ENCODE results near the gene GLYR1. TPM values are rescaled to one million over a fixed set of nuclear protein-coding genes. Genes with fewer than 3 reads are reported as not detected.

The GLYR1 gene
- total RNA-seq, 1 donor from 2014 or later = 42.7 TPM

- Histone ChIP-seq H3K4me3 (ENCODE audit: low read depth, low read length) (no peak overlapping the region), H3K36me3 (ENCODE audit: control insufficient read depth, insufficient read depth, low read length) (peaks cover 4% of the 10 kb centered on the region), H3K27me3 (ENCODE audit: control insufficient read depth, insufficient read depth, low read length) (no peaks in the 10 kb centered on the region)
- no peak for DNase-seq (ENCODE audit: low read depth)
- TF ChIP-seq, protein P1, sequence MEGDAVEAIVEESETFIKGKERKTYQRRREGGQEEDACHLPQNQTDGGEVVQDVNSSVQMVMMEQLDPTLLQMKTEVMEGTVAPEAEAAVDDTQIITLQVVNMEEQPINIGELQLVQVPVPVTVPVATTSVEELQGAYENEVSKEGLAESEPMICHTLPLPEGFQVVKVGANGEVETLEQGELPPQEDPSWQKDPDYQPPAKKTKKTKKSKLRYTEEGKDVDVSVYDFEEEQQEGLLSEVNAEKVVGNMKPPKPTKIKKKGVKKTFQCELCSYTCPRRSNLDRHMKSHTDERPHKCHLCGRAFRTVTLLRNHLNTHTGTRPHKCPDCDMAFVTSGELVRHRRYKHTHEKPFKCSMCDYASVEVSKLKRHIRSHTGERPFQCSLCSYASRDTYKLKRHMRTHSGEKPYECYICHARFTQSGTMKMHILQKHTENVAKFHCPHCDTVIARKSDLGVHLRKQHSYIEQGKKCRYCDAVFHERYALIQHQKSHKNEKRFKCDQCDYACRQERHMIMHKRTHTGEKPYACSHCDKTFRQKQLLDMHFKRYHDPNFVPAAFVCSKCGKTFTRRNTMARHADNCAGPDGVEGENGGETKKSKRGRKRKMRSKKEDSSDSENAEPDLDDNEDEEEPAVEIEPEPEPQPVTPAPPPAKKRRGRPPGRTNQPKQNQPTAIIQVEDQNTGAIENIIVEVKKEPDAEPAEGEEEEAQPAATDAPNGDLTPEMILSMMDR (IDR thresholded peaks at IDR 0.05; ENCODE audit: insufficient read depth, low read length, poor library complexity, severe bottlenecking) = no peak
These were observed 22.2 kb upstream of the GLYR1 start for GRCh38 chr16:4869147-4869805.

DNA sequence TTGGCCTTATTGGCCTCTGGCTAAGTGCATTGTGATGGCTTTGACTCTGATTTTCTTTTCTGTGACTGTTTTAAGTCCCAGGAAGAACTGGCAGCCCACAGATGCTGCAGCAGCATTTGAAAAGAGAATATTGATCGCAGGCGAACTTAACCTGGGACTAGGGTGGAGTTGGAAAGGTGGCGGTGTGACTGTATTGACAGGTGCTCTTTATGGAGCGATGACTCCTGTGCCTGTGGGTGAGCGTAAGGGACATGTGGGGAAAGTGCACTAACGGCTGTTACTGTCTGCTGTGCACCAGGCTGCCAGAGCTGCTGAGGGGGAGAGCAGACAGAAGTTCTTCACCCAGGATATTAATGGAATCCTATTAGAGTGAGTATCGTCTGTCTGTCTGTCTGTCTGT is 21.4 kb upstream of the GLYR1 start:
- TF ChIP-seq, protein P1 (IDR thresholded peaks at IDR 0.05; ENCODE audit: insufficient read depth, low read length, poor library complexity, severe bottlenecking) = no peak
- no peak for DNase-seq (ENCODE audit: low read depth)
- H3K36me3 ChIP-seq (ENCODE audit: control insufficient read depth, insufficient read depth, low read length) = peaks cover 4% of the 10 kb centered on the region
- H3K4me3 ChIP-seq (ENCODE audit: low read depth, low read length) = no peak overlapping the region
- no peaks in the 10 kb centered on the region for H3K27me3 ChIP-seq (ENCODE audit: control insufficient read depth, insufficient read depth, low read length)

DNA sequence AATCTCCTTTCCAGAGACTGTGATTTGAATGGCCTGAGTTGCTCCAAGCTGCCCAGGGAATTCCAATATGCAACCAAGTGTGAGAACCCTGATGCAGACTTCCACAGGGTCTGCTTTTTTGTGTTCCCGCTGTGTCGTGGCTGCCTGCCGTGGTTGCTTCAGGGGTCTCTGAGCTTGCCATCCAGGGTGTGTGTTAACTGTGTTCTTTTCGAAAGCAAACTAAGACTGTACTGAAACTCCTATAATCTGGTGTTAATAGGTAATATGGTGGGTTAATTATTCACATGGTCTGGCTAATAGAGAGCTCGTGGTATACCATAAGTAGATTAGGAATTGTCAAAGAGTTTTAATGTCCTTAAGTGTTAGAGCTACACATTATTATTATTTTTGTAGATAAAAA is 20.9 kb upstream of the GLYR1 start:
- TF ChIP-seq, protein P1 (IDR thresholded peaks at IDR 0.05; ENCODE audit: insufficient read depth, low read length, poor library complexity, severe bottlenecking) = no peak
- Histone ChIP-seq H3K36me3 (ENCODE audit: control insufficient read depth, insufficient read depth, low read length) (peaks cover 4% of the 10 kb centered on the region), H3K27me3 (ENCODE audit: control insufficient read depth, insufficient read depth, low read length) (no peaks in the 10 kb centered on the region), H3K4me3 (ENCODE audit: low read depth, low read length) (no peak overlapping the region)
- no peak for DNase-seq (ENCODE audit: low read depth)

- Histone ChIP-seq H3K36me3 (ENCODE audit: control insufficient read depth, insufficient read depth, low read length) (peaks cover 4% of the 10 kb centered on the region), H3K27me3 (ENCODE audit: control insufficient read depth, insufficient read depth, low read length) (no peaks in the 10 kb centered on the region), H3K4me3 (ENCODE audit: low read depth, low read length) (no peak overlapping the region)
- TF ChIP-seq, protein P1 (IDR thresholded peaks at IDR 0.05; ENCODE audit: insufficient read depth, low read length, poor library complexity, severe bottlenecking) = no peak
- DNase-seq (ENCODE audit: low read depth) = no peak
These were observed 19.5 kb upstream of the GLYR1 start for GRCh38 chr16:4866586-4866985.

- no peak for DNase-seq (ENCODE audit: low read depth)
- Histone ChIP-seq H3K27me3 (ENCODE audit: control insufficient read depth, insufficient read depth, low read length) (no peaks in the 10 kb centered on the region), H3K4me3 (ENCODE audit: low read depth, low read length) (no peak overlapping the region), H3K36me3 (ENCODE audit: control insufficient read depth, insufficient read depth, low read length) (peaks cover under 1% of the 10 kb centered on the region)
- TF ChIP-seq, protein P1 (IDR thresholded peaks at IDR 0.05; ENCODE audit: insufficient read depth, low read length, poor library complexity, severe bottlenecking) = no peak
These were observed 18.3 kb upstream of the GLYR1 start for GRCh38 chr16:4865231-4865860.
